OCI-LY1 (cell line): ENCODE measurements around the gene RBM43.

Source experiments
- H2AFZ ChIP-seq: fragments of 200-600 bp; sonication (generic), shearing (Covaris generic); 2 replicates; pipeline ENCODE4 v1.6.0; 2014; ENCODE audit warnings: antibody characterized with exemption, mild to moderate bottlenecking, low read length
- H3F3A ChIP-seq: fragments of 200-600 bp; sonication (generic), shearing (Covaris generic); 2 replicates; pipeline ENCODE4 v1.6.0; 2014; ENCODE audit warnings: mild to moderate bottlenecking, antibody characterized with exemption, low read length, moderate library complexity; ENCODE audit not compliant: insufficient read depth
- H3K27ac ChIP-seq: fragments of 200-600 bp; sonication (generic); 2 replicates; pipeline ENCODE4 v1.5.1; 2014; ENCODE audit warnings: low read length, mixed run types, mild to moderate bottlenecking, low read depth; ENCODE audit not compliant: poor library complexity, severe bottlenecking
- H3K27me3 ChIP-seq: fragments of 200-600 bp; sonication (generic); 2 replicates; pipeline ENCODE4 v1.6.0; 2014; ENCODE audit warnings: antibody characterized with exemption, mild to moderate bottlenecking, low read length, moderate library complexity; ENCODE audit not compliant: insufficient read depth
- H3K36me3 ChIP-seq: fragments of 200-600 bp; sonication (generic); 2 replicates; pipeline ENCODE4 v1.6.1; 2014; ENCODE audit warnings: mild to moderate bottlenecking, antibody characterized with exemption, low read length, moderate library complexity, mixed read lengths; ENCODE audit not compliant: insufficient read depth
- H3K4me1 ChIP-seq: fragments of 200-600 bp; sonication (generic); 2 replicates; pipeline ENCODE4 v1.5.1; 2014; ENCODE audit warnings: mild to moderate bottlenecking, low read length, moderate library complexity; ENCODE audit not compliant: insufficient read depth, severe bottlenecking
- H3K4me2 ChIP-seq: fragments of 200-600 bp; sonication (generic), shearing (Covaris generic); 2 replicates; pipeline ENCODE4 v1.6.1; 2014; ENCODE audit warnings: low read length
- H3K4me3 ChIP-seq: fragments of 200-600 bp; sonication (generic); 2 replicates; pipeline ENCODE4 v1.5.1; 2014; ENCODE audit warnings: low read length, low read depth, mild to moderate bottlenecking, mixed read lengths; ENCODE audit not compliant: poor library complexity, severe bottlenecking
- H3K79me2 ChIP-seq: fragments of 200-600 bp; shearing (Covaris generic); 2 replicates; pipeline ENCODE4 v1.6.1; 2016; ENCODE audit warnings: mixed run types, low read length, mixed read lengths; ENCODE audit not compliant: insufficient read depth
- H3K9ac ChIP-seq: fragments of 200-600 bp; sonication (generic), shearing (Covaris generic); 2 replicates; pipeline ENCODE4 v1.6.1; 2014; ENCODE audit warnings: mild to moderate bottlenecking, low read length, mixed read lengths
- H3K9me2 ChIP-seq: fragments of 200-600 bp; sonication (generic), shearing (Covaris generic); 2 replicates; pipeline ENCODE4 v1.6.1; 2014; ENCODE audit warnings: low read depth, mild to moderate bottlenecking, low read length, mixed read lengths
- H3K9me3 ChIP-seq: fragments of 200-600 bp; shearing (Covaris generic); 2 replicates; pipeline ENCODE4 v1.6.1; 2014; ENCODE audit warnings: low read length, mixed read lengths
- H4K20me1 ChIP-seq: fragments of 200-600 bp; sonication (generic), shearing (Covaris generic); 2 replicates; pipeline ENCODE4 v1.6.0; 2016; ENCODE audit warnings: mild to moderate bottlenecking, low read length; ENCODE audit not compliant: insufficient read depth
- CTCF ChIP-seq: fragments of 200-600 bp; sonication (generic), shearing (Covaris generic); IDR thresholded peaks from 2 replicates; pipeline ENCODE4 v1.5.1; 2017; ENCODE audit warnings: mild to moderate bottlenecking, antibody characterized with exemption, low read length, moderate library complexity, mixed read lengths
- EZH2 ChIP-seq: fragments of 200-600 bp; sonication (generic), shearing (Covaris generic); IDR thresholded peaks from 2 replicates; pipeline ENCODE4 v1.8.0; 2017; ENCODE audit warnings: borderline replicate concordance, mixed run types, mild to moderate bottlenecking, antibody characterized with exemption, low read length, moderate library complexity, mixed read lengths

Gene RBM43

DNA sequence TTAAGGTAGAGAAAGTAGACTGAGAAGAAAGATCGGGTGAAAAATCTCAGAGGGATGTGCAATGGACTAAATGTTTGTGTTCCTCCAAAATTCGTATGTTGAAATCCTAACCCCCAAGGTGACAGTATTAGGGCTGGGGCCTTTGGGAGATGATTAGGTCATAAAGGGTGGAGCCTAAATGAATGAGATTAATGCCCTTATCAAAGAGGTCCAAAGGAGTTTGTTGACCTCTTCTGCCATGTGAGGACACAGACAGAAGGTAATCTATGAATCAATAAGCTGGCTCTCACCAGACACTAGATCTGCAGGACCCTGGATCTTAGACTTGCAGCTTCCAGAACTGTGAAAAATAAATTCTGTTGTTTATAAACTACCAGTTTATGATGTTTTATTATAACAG lies 30.5 kb upstream of the RBM43 start:
- Histone ChIP-seq H2AFZ (no peak overlapping the region), H4K20me1 (no peaks in the 10 kb centered on the region), H3K9me3 (no peaks in the 10 kb centered on the region), H3K9ac (no peak overlapping the region), H3F3A (no peaks in the 10 kb centered on the region), H3K4me2 (no peak overlapping the region), H3K27me3 (no peaks in the 10 kb centered on the region), H3K9me2 (no peaks in the 10 kb centered on the region), H3K27ac (no peak overlapping the region), H3K36me3 (no peaks in the 10 kb centered on the region), H3K4me1 (peaks cover 27% of the 10 kb centered on the region), H3K4me3 (no peak overlapping the region), H3K79me2 (no peaks in the 10 kb centered on the region)
- no peak for TF ChIP-seq EZH2
- no peak for TF ChIP-seq CTCF

- Histone ChIP-seq H3K4me3 (no peak overlapping the region), H3K79me2 (no peaks in the 10 kb centered on the region), H3F3A (no peaks in the 10 kb centered on the region), H3K9me3 (no peaks in the 10 kb centered on the region), H4K20me1 (no peaks in the 10 kb centered on the region), H2AFZ (no peak overlapping the region), H3K9me2 (no peaks in the 10 kb centered on the region), H3K27ac (no peak overlapping the region), H3K36me3 (no peaks in the 10 kb centered on the region), H3K4me2 (no peak overlapping the region), H3K4me1 (peaks cover 27% of the 10 kb centered on the region), H3K27me3 (no peaks in the 10 kb centered on the region), H3K9ac (no peak overlapping the region)
- TF ChIP-seq CTCF = no peak
- no peak for TF ChIP-seq EZH2
Observed at GRCh38 chr2:151291224-151291623, 29.6 kb upstream of the RBM43 start.

DNA sequence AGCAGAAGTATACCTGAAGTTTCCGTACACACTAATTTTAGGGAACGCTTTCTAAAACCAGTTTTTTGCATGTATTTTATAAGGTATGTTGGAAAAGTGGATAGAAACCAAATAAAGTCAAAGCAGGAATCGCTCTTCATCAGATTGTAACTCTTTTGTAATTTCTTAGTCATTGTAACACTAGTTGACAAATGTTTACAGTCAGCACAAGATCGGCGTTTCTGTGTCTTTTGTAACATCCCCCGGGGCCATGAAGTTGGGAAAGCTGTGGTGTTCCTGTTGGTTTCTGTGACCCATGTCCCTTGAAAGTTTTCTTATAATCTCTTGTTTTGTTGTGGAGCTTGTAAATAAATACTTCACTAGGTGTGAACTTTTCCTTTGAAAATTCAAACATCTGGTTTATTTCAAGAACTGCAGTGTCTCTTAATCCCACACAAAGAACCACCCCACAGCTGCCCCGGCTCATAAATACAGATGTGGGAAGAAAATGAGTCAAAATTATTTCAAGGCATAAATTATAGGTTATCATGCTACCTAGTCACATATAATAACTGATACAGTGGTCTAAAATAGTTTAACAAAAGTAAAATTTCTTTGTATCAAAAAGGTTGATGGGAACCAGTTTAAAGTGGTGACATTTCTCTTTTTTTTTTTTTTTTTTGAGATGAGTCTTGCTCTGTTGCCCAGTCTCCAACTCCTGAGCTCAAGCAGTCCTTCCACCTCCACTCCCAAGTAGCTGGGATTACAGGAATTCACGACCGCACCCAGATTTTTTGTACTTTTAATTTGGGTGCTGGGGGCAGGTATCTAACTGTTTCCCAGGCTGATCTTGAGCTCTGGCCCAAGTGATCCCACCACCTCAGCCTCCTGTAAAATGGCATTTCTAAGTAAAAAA lies 28.6 kb upstream of the RBM43 start:
- Histone ChIP-seq H3K36me3 (no peaks in the 10 kb centered on the region), H3K79me2 (no peaks in the 10 kb centered on the region), H3F3A (no peaks in the 10 kb centered on the region), H3K4me1 (peaks cover 27% of the 10 kb centered on the region), H3K9me3 (no peaks in the 10 kb centered on the region), H3K27ac (peak overlapping the region; percentile 44), H3K9ac (peak overlapping the region; percentile 79), H3K4me2 (peak overlapping the region; percentile 78), H2AFZ (peak overlapping the region; percentile 57), H3K9me2 (no peaks in the 10 kb centered on the region), H4K20me1 (no peaks in the 10 kb centered on the region), H3K4me3 (peak overlapping the region; percentile 72), H3K27me3 (no peaks in the 10 kb centered on the region)
- TF ChIP-seq CTCF = no peak
- TF ChIP-seq EZH2 = no peak
